Measurements from ENCODE around the gene PHTF1.

Gene PHTF1

GRCh38 chr1:113759333-113760101, at the start of gene PHTF1:
Gene PHTF1, minus strand, starts transcription at chr1:113759486. Its CDS starts 783 bp downstream, at chr1:113758703.
- peak; percentile 55 for DNase-seq (ENCODE audit: low read depth)

- no peak for DNase-seq (ENCODE audit: low read depth)
These were observed 49.3 kb upstream of the PHTF1 start for GRCh38 chr1:113808450-113809195.

GRCh38 chr1:113805639-113806038, 46.4 kb upstream of the PHTF1 start:
- DNase-seq (ENCODE audit: low read depth): no peak

- no peak for DNase-seq (ENCODE audit: low read depth)
These were observed 45.9 kb upstream of the PHTF1 start for GRCh38 chr1:113805256-113805531.

GRCh38 chr1:113804421-113805255, 45.4 kb upstream of the PHTF1 start:
- DNase-seq (ENCODE audit: low read depth): no peak

GRCh38 chr1:113802367-113803007, 43.2 kb upstream of the PHTF1 start:
- no peak for DNase-seq (ENCODE audit: low read depth)

GRCh38 chr1:113800487-113800886, 41.2 kb upstream of the PHTF1 start:
- DNase-seq (ENCODE audit: low read depth): no peak

- no peak for DNase-seq (ENCODE audit: low read depth)
These were observed 38.2 kb upstream of the PHTF1 start for GRCh38 chr1:113797472-113797871.

GRCh38 chr1:113793878-113794834, 34.9 kb upstream of the PHTF1 start:
- no peak for DNase-seq (ENCODE audit: low read depth)

- no peak for DNase-seq (ENCODE audit: low read depth)
These were observed 33.7 kb upstream of the PHTF1 start for GRCh38 chr1:113792986-113793385.

- DNase-seq (ENCODE audit: low read depth): no peak
These were observed 33.2 kb upstream of the PHTF1 start for GRCh38 chr1:113792471-113792870.

- no peak for DNase-seq (ENCODE audit: low read depth)
These were observed 29.5 kb upstream of the PHTF1 start for GRCh38 chr1:113788802-113789201.

- DNase-seq (ENCODE audit: low read depth): no peak
These were observed 28.4 kb upstream of the PHTF1 start for GRCh38 chr1:113787663-113788062.

GRCh38 chr1:113786069-113786468, 26.8 kb upstream of the PHTF1 start:
- DNase-seq (ENCODE audit: low read depth): no peak

- no peak for DNase-seq (ENCODE audit: low read depth)
These were observed 25.0 kb upstream of the PHTF1 start for GRCh38 chr1:113784104-113784779.

GRCh38 chr1:113783254-113784103, 24.2 kb upstream of the PHTF1 start:
- no peak for DNase-seq (ENCODE audit: low read depth)

- no peak for DNase-seq (ENCODE audit: low read depth)
These were observed 23.1 kb upstream of the PHTF1 start for GRCh38 chr1:113782406-113782805.

GRCh38 chr1:113780374-113781146, 21.3 kb upstream of the PHTF1 start:
- no peak for DNase-seq (ENCODE audit: low read depth)

- DNase-seq (ENCODE audit: low read depth): no peak
These were observed 20.3 kb upstream of the PHTF1 start for GRCh38 chr1:113779542-113779941.

Data from stimulated activated CD8-positive, alpha-beta memory T cell treated with anti-CD3 and anti-CD28 coated beads, Interleukin-4, amount 100 ng/mL, for 24 hours (primary cell).